ENCODE data around the gene ZNF808.

DNA sequence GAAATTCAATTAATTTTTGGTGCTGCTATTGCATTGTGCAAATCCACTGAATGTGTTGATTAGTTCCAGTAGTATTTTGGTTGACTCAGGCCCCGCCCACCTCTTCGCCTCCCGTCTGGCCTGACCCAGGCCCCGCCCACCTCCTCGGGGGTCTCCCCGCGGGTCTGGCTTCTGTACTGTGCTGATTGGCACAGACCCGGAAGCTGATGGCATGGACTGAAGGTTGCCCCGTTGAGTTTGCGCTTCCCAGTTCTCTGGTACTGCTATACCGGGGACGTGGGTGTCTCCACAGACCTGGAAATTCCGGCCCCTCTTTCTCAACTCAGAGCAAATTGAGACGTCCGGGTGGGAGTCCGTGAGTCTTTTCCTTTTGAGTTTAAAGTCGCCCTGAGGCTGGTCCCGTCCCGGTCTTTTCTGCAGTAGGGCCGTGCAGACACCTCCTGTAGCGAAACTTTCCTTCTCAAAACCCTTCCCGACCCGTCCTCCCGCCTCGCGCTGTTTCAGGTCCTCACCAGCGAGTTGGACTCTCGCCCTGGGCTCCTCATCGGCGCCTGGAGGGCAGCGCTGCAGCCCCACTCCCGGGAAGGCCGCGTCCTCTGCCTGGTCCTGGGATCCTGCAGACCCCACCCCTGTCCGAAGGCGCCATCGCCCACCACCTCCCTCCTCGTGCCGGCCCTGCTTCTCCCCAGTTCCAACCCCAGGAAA, 57.4 kb downstream of the ZNF808 start:
- TF ChIP-seq POLR2AphosphoS5 (IDR thresholded peaks at IDR 0.05; ENCODE audit: low read depth, low read length) (no peak), TAF1 (IDR thresholded peaks at IDR 0.05; ENCODE audit: borderline replicate concordance, insufficient read depth, low read length) (no peak), SIN3A (IDR thresholded peaks at IDR 0.05; ENCODE audit: borderline replicate concordance, insufficient read depth, low read length) (no peak)
- TF ChIP-seq, protein P1, sequence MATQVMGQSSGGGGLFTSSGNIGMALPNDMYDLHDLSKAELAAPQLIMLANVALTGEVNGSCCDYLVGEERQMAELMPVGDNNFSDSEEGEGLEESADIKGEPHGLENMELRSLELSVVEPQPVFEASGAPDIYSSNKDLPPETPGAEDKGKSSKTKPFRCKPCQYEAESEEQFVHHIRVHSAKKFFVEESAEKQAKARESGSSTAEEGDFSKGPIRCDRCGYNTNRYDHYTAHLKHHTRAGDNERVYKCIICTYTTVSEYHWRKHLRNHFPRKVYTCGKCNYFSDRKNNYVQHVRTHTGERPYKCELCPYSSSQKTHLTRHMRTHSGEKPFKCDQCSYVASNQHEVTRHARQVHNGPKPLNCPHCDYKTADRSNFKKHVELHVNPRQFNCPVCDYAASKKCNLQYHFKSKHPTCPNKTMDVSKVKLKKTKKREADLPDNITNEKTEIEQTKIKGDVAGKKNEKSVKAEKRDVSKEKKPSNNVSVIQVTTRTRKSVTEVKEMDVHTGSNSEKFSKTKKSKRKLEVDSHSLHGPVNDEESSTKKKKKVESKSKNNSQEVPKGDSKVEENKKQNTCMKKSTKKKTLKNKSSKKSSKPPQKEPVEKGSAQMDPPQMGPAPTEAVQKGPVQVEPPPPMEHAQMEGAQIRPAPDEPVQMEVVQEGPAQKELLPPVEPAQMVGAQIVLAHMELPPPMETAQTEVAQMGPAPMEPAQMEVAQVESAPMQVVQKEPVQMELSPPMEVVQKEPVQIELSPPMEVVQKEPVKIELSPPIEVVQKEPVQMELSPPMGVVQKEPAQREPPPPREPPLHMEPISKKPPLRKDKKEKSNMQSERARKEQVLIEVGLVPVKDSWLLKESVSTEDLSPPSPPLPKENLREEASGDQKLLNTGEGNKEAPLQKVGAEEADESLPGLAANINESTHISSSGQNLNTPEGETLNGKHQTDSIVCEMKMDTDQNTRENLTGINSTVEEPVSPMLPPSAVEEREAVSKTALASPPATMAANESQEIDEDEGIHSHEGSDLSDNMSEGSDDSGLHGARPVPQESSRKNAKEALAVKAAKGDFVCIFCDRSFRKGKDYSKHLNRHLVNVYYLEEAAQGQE (IDR thresholded peaks at IDR 0.05; ENCODE audit: insufficient read depth in 1 of 2, low read depth in 2 of 2, low read length in 2 of 2), result no peak
